ENCODE data around the gene AGAP2. TPM values are rescaled to one million over a fixed set of nuclear protein-coding genes. Genes with fewer than 3 reads are reported as not detected.
"Not testable (repeated sequence)": the region's sequence is repeated elsewhere in the genome, so short reads cannot be mapped to it uniquely, and the experiment has no call there.

Gene AGAP2
- total RNA-seq, 6 donors from 2014 or later, result 2.0 to 7.3 (median 5.8) TPM

GRCh38 chr12:57777367-57777766 lies 38.8 kb upstream of the AGAP2 start:
- H3K4me1 ChIP-seq, result peaks cover 15 to 34% (median 25%) of the 10 kb centered on the region in 4 donors
- H3K36me3 ChIP-seq, result peaks cover 0 to 15% (median 3%) of the 10 kb centered on the region in 4 donors
- 90 to 96% methylated on average over 7 of the region's 7 CpGs for WGBS, 2 donors
- no peak for TF ChIP-seq POLR2A (IDR thresholded peaks at IDR 0.05)
- no peak for TF ChIP-seq CTCF (IDR thresholded peaks at IDR 0.05)
- no peak overlapping the region for H3K4me3 ChIP-seq
- no peak overlapping the region for H3K27ac ChIP-seq
- DNase-seq (no peak), ATAC-seq (ENCODE audit: low FRiP score in 2 of 2) (no peak)
- no peaks in the 10 kb centered on the region for H3K27me3 ChIP-seq
- H3K9me3 ChIP-seq, result no peaks in the 10 kb centered on the region

GRCh38 chr12:57776247-57776587 lies 37.7 kb upstream of the AGAP2 start:
- Histone ChIP-seq H3K4me1 (peaks cover 14 to 29% (median 19%) of the 10 kb centered on the region in 4 donors), H3K27me3 (no peaks in the 10 kb centered on the region), H3K27ac (no peak overlapping the region), H3K9me3 (no peaks in the 10 kb centered on the region), H3K4me3 (no peak overlapping the region), H3K36me3 (peaks cover 0 to 15% (median 3%) of the 10 kb centered on the region in 4 donors)
- no peak for DNase-seq
- ATAC-seq (ENCODE audit: low FRiP score in 2 of 2), result no peak
- 91 to 93% methylated on average over 2 of the region's 2 CpGs for WGBS, 2 donors
- TF ChIP-seq POLR2AphosphoS5 (IDR thresholded peaks at IDR 0.05) (no peak), EP300 (IDR thresholded peaks at IDR 0.05) (no peak), POLR2A (IDR thresholded peaks at IDR 0.05) (no peak), CTCF (IDR thresholded peaks at IDR 0.05) (no peak)

- Histone ChIP-seq H3K4me1 (peaks cover 16 to 29% (median 19%) of the 10 kb centered on the region in 4 donors), H3K27ac (no peak overlapping the region), H3K27me3 (no peaks in the 10 kb centered on the region), H3K36me3 (peaks cover 0 to 16% (median 4%) of the 10 kb centered on the region in 4 donors), H3K9me3 (no peaks in the 10 kb centered on the region), H3K4me3 (no peak overlapping the region)
- TF ChIP-seq CTCF (IDR thresholded peaks at IDR 0.05), result no peak
- TF ChIP-seq POLR2A (IDR thresholded peaks at IDR 0.05), result no peak
- no peak for TF ChIP-seq POLR2AphosphoS5 (IDR thresholded peaks at IDR 0.05)
- TF ChIP-seq EP300 (IDR thresholded peaks at IDR 0.05), result no peak
- ATAC-seq (ENCODE audit: low FRiP score in 2 of 2) (no peak), DNase-seq (no peak)
- 74 to 79% methylated on average over 4 of the region's 4 CpGs for WGBS, 2 donors
Measured at GRCh38 chr12:57775563-57776246, 37.2 kb upstream of the AGAP2 start.

- Histone ChIP-seq H3K27me3 (no peaks in the 10 kb centered on the region), H3K4me3 (no peak overlapping the region), H3K4me1 (peaks cover 14 to 34% (median 19%) of the 10 kb centered on the region in 4 donors), H3K9me3 (no peaks in the 10 kb centered on the region), H3K27ac (no peak overlapping the region), H3K36me3 (peaks cover 0 to 16% (median 3%) of the 10 kb centered on the region in 4 donors)
- TF ChIP-seq CTCF (IDR thresholded peaks at IDR 0.05) (no peak), POLR2AphosphoS5 (IDR thresholded peaks at IDR 0.05) (no peak), EP300 (IDR thresholded peaks at IDR 0.05) (no peak), POLR2A (IDR thresholded peaks at IDR 0.05) (no peak)
- DNase-seq (no peak), ATAC-seq (ENCODE audit: low FRiP score in 2 of 2) (no peak)
- WGBS, 2 donors, result 78 to 97% methylated on average over 3 of the region's 3 CpGs
Measured at GRCh38 chr12:57775044-57775443, 36.5 kb upstream of the AGAP2 start.

- ATAC-seq (ENCODE audit: low FRiP score in 2 of 2); H3K27me3 ChIP-seq; H3K4me3 ChIP-seq; H3K9me3 ChIP-seq; H3K27ac ChIP-seq: not testable (repeated sequence)
- peak in 1 of 2 donors; percentile 43 for DNase-seq
- 96 to 97% methylated on average over 11 of the region's 11 CpGs for WGBS, 2 donors
- H3K4me1 ChIP-seq, result peaks cover 14 to 30% (median 19%) of the 10 kb centered on the region in 4 donors
- peaks cover 0 to 19% (median 3%) of the 10 kb centered on the region in 4 donors for H3K36me3 ChIP-seq
Measured at GRCh38 chr12:57774634-57775033, 36.1 kb upstream of the AGAP2 start.
